RWPE1 (cell line): ENCODE results near the gene SFMBT2.

ENCODE experiments used
- CTCF ChIA-PET: fragments of 350-600 bp; sonication (Branson Sonifier 250); formaldehyde crosslinking; extraction: SDS; loops from one replicate; lab custom pipeline; 2021; lab: Yijun Ruan, JAX
- POLR2A ChIA-PET: fragments of 400-600 bp; formaldehyde crosslinking; extraction: SDS; loops from one replicate; lab custom pipeline; 2020; ENCODE audit warnings: antibody characterized with exemption; ENCODE audit not compliant: low non-redundant PET; lab: Yijun Ruan, JAX
- DNase-seq: peaks from one replicate; pipeline ENCODE4 v3.0.0; 2012; ENCODE audit warnings: low spot score
- H3K27ac ChIP-seq: fragments of 450-650 bp; 2 replicates; pipeline ENCODE4 v1.5.1; 2017
- CTCF ChIP-seq: fragments of 450-650 bp; conservative IDR thresholded peaks from 2 replicates; pipeline ENCODE4 v1.5.1; 2017; ENCODE audit warnings: low read depth, mild to moderate bottlenecking

The SFMBT2 gene

GRCh38 chr10:7111089-7111488, 299.7 kb downstream of the SFMBT2 start:
- ChIA-PET CTCF (interaction anchor here (1.1 kb wide), 1 partner anchor 10 kb away, joined by 5 read pairs; no protein-coding TSS in a partner anchor), POLR2A (no interaction called here)
- no peak overlapping the region for H3K27ac ChIP-seq
- no peak for DNase-seq
- TF ChIP-seq CTCF, result no peak
